VCaP (cell line): ENCODE results near the gene ZNF48.
A peak's percentile ranks its signal among the peaks of the same experiment; 100 is the strongest.

Experiments
- H3K27ac ChIP-seq: fragments of 450-650 bp; 2 replicates; pipeline ENCODE4 v1.5.1; 2017
- TF ChIP-seq, protein P1 (sequence below): fragments of 450-650 bp; conservative IDR thresholded peaks from 2 replicates; pipeline ENCODE4 v1.5.1; 2017; ENCODE audit warnings: mild to moderate bottlenecking, moderate library complexity

Gene ZNF48

GRCh38 chr16:30356401-30357084 lies 38.7 kb upstream of the ZNF48 start:
- TF ChIP-seq, protein P1, sequence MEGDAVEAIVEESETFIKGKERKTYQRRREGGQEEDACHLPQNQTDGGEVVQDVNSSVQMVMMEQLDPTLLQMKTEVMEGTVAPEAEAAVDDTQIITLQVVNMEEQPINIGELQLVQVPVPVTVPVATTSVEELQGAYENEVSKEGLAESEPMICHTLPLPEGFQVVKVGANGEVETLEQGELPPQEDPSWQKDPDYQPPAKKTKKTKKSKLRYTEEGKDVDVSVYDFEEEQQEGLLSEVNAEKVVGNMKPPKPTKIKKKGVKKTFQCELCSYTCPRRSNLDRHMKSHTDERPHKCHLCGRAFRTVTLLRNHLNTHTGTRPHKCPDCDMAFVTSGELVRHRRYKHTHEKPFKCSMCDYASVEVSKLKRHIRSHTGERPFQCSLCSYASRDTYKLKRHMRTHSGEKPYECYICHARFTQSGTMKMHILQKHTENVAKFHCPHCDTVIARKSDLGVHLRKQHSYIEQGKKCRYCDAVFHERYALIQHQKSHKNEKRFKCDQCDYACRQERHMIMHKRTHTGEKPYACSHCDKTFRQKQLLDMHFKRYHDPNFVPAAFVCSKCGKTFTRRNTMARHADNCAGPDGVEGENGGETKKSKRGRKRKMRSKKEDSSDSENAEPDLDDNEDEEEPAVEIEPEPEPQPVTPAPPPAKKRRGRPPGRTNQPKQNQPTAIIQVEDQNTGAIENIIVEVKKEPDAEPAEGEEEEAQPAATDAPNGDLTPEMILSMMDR: no peak

DNA sequence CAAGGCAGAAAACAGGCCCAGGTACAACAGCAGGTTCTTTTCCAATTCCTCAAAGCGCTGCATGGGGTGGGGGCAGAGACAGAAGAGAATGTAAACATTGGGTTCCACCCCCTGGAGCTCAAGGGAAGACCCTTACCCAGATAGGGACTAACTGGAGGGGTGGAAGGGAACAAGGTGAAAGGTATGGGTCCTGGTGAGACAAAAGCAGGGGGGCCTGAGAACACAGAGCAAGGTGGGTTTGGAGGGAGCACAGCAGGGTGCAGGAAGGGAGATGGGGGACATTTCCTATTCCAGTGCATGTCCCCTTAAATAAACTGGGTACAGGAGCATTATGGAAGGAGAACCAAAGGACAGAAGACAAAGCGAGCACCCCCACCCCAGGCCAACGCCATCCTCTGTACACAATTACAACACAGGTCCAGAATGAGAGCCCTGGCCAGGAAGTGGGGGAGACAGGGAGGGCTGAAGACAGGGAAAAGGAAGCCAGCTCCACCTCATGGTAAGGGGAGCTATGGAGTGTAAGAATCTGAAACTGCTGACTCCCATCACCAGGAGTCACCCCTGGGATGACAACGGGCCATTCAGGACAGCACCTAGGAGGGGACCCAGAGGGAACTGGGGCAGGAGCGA lies 38.0 kb upstream of the ZNF48 start:
- TF ChIP-seq, protein P1: no peak
- no peak overlapping the region for H3K27ac ChIP-seq

More at GRCh38 chr16:30356401-30357084, 38.7 kb upstream of the ZNF48 start:
- H3K27ac ChIP-seq: peak overlapping the region; percentile 78; the same call in 1 of the 2 replicates

GRCh38 chr16:30357715-30358576 lies 37.3 kb upstream of the ZNF48 start:
- H3K27ac ChIP-seq: no peak overlapping the region
- TF ChIP-seq, protein P1: no peak

DNA sequence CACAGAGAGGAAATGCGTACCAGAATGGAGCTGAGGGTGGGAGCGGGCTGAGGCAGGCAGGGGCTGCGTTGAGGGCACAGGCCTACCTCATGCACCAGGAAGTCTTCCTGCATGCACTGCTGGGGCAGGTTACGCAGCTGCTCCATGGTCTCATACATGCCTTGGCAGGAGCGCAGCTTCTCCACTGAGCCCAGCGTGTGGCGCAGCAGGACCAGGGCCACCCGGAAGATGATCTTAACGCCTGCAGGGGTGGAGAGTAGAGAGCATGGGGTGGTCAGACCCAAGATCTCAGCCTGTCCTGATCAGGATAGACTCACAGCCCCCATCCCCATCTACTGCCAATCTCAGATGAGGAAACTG lies 36.7 kb upstream of the ZNF48 start:
- TF ChIP-seq, protein P1: no peak
- H3K27ac ChIP-seq: no peak overlapping the region

DNA sequence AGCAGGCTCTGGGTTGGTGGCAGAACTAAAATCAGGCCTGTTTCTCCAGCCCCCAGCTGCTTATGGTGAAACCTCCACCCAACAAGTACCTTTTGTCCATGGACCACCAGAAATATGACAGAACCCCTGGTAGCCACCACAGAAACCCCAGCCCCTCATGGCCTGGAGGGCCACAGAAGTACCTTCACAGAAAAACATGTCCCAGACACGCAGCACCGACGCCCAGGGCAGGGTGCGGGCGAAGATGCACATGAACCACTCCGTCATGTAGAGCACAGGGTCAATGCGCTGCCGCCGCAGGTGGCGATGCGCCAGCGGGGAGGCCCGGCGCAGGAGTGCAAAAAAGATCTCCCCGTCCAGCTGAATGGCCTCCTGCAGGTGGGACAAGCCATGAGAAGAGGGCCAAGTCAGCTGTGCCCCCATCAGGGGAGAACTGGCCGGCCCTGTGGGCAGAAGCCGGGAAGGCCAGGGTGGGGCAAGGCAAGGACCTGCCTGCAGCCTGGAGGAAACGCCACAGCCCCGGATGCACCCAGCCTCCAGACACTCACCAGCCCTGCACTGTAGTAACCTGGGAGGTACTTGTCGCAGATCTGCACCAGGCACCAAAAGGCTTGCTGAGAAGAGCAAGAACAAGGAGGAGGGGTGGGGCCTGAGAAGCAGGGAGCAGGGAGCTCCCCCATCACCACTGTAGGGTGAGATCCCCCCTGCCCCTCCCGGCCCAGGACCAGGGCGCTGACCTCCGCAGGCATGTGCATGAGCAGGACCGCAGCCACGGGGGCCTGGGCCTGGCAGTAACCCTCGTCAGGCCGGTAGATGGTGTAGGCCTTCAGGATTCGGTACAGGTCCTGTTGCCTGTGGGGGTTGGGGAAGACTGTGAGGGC lies 36.0 kb upstream of the ZNF48 start:
- TF ChIP-seq, protein P1: no peak
- no peak overlapping the region for H3K27ac ChIP-seq

DNA sequence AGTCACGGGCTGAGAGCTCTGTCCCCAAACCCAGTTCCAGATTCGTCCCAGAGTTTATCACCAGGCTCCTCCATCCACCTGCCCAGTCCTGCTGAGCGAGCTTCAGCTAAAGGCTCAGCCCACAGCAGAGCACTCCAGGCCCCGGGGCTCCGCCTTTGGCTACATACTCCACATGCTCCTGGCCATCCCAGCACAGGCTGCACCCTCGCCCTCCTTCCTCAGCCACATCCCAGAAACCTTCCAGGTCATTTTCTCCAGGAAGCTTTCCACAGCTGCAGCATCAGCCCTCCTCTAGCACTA lies 35.4 kb upstream of the ZNF48 start:
- TF ChIP-seq, protein P1: no peak

More for the DNA sequence above, 35.4 kb upstream of the ZNF48 start:
- H3K27ac ChIP-seq: no peak overlapping the region
